ENCODE measurements around the gene TTN.

- TF ChIP-seq TARDBP (IDR thresholded peaks at IDR 0.05) (no peak), PKNOX1 (IDR thresholded peaks at IDR 0.05) (no peak), ZNF384 (IDR thresholded peaks at IDR 0.05) (no peak)
These were observed 74.3 kb downstream of the TTN start for GRCh38 chr2:178732913-178733312.
